ENCODE data around the gene GNAQ. TPM values are rescaled to one million over a fixed set of nuclear protein-coding genes. Genes with fewer than 3 reads are reported as not detected.
A peak's percentile ranks its signal among the peaks of the same experiment; 100 is the strongest.

Gene GNAQ
- polyA plus RNA-seq, 1 of the 3 experiments (the other 2 are of a cell fraction) = 20.9 TPM

DNA sequence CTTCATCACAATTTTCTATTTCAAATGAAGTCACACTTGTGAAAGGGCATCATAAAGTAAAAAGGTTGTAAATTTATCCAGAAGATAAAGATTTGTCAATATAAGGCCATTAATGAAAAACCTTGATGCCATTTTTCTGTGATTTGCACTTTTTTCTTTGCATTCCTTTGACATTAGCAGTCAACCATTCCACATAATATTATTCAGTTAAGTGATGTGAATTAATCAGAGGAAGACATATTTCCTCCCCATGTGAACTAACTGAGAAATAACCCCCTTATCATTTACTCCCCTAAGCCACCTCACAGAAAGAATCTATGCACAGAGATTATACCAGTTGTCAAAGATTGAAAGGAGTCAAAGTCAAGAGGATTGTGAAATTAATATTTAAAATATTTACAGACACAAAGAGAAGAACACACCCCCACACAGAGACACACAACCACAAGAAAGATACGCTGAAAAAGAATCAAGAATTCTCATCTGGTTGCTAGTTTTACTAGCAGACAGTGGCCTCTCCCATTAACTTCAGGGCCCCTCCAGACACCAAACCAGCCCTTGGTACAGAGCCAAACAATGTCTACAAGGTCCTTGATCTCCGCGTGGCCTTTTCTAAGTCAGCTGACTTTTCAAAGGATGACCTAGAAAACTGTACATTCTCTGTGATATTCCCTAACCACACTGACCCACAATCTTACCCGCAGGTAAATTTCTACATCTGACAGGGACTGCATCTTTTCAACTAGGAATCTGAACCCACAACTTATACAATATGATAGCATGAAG is 29.5 kb downstream of the GNAQ start (continued):
- TF ChIP-seq, protein P1, sequence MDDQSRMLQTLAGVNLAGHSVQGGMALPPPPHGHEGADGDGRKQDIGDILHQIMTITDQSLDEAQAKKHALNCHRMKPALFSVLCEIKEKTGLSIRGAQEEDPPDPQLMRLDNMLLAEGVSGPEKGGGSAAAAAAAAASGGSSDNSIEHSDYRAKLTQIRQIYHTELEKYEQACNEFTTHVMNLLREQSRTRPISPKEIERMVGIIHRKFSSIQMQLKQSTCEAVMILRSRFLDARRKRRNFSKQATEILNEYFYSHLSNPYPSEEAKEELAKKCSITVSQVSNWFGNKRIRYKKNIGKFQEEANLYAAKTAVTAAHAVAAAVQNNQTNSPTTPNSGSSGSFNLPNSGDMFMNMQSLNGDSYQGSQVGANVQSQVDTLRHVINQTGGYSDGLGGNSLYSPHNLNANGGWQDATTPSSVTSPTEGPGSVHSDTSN (IDR thresholded peaks at IDR 0.05) = peak; percentile 57; the same call in 1 of the 2 replicates
- TF ChIP-seq FOXJ3 (CRISPR knock-in tag; IDR thresholded peaks at IDR 0.05) (no peak), TEAD4 (IDR thresholded peaks at IDR 0.05; ENCODE audit: borderline replicate concordance, insufficient read depth) (no peak), FOSL2 (IDR thresholded peaks at IDR 0.05; ENCODE audit: borderline replicate concordance, low read depth) (peak; percentile 39; the same call in 1 of the 2 replicates), YY1 (IDR thresholded peaks at IDR 0.05; ENCODE audit: low read depth) (no peak), JUND (IDR thresholded peaks at IDR 0.05) (peak; percentile 57), TCF12 (IDR thresholded peaks at IDR 0.05) (peak; percentile 26; the same call in 1 of the 2 replicates), ELF1 (IDR thresholded peaks at IDR 0.05) (no peak), NFIC (IDR thresholded peaks at IDR 0.05; ENCODE audit: borderline replicate concordance) (0 out of 2 replicates have a peak, but pooled peaks have one; percentile 14), RCOR1 (IDR thresholded peaks at IDR 0.05; ENCODE audit: low read length) (no peak)

DNA sequence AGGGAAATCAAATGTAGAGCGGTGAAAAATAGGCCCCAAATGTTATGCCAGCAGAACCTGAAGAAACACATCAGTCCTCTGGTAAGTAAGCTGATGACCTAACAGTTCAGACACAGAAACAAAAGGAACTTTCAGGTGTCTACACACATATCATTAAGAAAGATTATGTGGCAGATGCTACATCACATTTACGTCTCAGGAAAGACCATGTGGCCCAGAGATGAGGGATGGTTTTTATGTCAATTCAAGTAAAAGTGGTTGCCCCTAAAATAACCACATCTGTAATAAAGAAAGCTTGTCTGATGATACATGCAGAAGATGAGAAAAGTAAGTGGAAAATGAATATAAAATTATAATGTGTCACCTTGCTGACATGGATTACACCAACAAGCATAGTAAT is 31.4 kb downstream of the GNAQ start:
- H4K20me1 ChIP-seq (ENCODE audit: insufficient read depth) = no peaks in the 10 kb centered on the region; the same call in 1 of the 2 replicates
- H3K9me3 ChIP-seq = no peaks in the 10 kb centered on the region
- no peaks in the 10 kb centered on the region for H3K9me2 ChIP-seq
- DNase-seq = no peak
- H3K79me2 ChIP-seq (ENCODE audit: insufficient read depth) = peaks cover 98% of the 10 kb centered on the region
- H3F3A ChIP-seq (replicated peaks; ENCODE audit: insufficient read depth) = peaks cover 34% of the 10 kb centered on the region
- no peak overlapping the region for H3K9ac ChIP-seq
- POLR2A ChIA-PET = no interaction called here
- H3K27me3 ChIP-seq (ENCODE audit: insufficient read depth) = no peaks in the 10 kb centered on the region
- no peak overlapping the region for H2AFZ ChIP-seq (ENCODE audit: low read depth)
- CTCF ChIA-PET = interaction anchor here (1.5 to 2.2 kb wide), 2 partner anchors 23 to 35 kb away, joined by 4 read pairs; no protein-coding TSS in a partner anchor
- TF ChIP-seq TCF12 (IDR thresholded peaks at IDR 0.05) = no peak
- TF ChIP-seq, protein P2, sequence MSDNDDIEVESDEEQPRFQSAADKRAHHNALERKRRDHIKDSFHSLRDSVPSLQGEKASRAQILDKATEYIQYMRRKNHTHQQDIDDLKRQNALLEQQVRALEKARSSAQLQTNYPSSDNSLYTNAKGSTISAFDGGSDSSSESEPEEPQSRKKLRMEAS (IDR thresholded peaks at IDR 0.05; ENCODE audit: low read depth) = no peak
- TF ChIP-seq TEAD4 (IDR thresholded peaks at IDR 0.05; ENCODE audit: borderline replicate concordance, insufficient read depth) = no peak
- no peak for TF ChIP-seq SMC3 (IDR thresholded peaks at IDR 0.05; ENCODE audit: low read depth, low read length)
- TF ChIP-seq MEF2A (IDR thresholded peaks at IDR 0.05; ENCODE audit: borderline replicate concordance, low read depth) = no peak
- TF ChIP-seq, protein P3, sequence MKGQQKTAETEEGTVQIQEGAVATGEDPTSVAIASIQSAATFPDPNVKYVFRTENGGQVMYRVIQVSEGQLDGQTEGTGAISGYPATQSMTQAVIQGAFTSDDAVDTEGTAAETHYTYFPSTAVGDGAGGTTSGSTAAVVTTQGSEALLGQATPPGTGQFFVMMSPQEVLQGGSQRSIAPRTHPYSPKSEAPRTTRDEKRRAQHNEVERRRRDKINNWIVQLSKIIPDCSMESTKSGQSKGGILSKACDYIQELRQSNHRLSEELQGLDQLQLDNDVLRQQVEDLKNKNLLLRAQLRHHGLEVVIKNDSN (IDR thresholded peaks at IDR 0.05; ENCODE audit: borderline replicate concordance, low read depth) = no peak
- no peak for TF ChIP-seq GATA2 (CRISPR knock-in tag; IDR thresholded peaks at IDR 0.05)
- TF ChIP-seq, protein P4, sequence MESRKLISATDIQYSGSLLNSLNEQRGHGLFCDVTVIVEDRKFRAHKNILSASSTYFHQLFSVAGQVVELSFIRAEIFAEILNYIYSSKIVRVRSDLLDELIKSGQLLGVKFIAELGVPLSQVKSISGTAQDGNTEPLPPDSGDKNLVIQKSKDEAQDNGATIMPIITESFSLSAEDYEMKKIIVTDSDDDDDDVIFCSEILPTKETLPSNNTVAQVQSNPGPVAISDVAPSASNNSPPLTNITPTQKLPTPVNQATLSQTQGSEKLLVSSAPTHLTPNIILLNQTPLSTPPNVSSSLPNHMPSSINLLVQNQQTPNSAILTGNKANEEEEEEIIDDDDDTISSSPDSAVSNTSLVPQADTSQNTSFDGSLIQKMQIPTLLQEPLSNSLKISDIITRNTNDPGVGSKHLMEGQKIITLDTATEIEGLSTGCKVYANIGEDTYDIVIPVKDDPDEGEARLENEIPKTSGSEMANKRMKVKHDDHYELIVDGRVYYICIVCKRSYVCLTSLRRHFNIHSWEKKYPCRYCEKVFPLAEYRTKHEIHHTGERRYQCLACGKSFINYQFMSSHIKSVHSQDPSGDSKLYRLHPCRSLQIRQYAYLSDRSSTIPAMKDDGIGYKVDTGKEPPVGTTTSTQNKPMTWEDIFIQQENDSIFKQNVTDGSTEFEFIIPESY (IDR thresholded peaks at IDR 0.05; ENCODE audit: borderline replicate concordance, low read depth) = no peak
- no peak for TF ChIP-seq NRF1 (IDR thresholded peaks at IDR 0.05; ENCODE audit: low read depth, low read length)
- no peak for TF ChIP-seq EZH2phosphoT487 (IDR thresholded peaks at IDR 0.05; ENCODE audit: borderline replicate concordance, low read depth)
- TF ChIP-seq, protein P1 (IDR thresholded peaks at IDR 0.05) = no peak
- no peak for TF ChIP-seq JUND (IDR thresholded peaks at IDR 0.05)
- no peak for TF ChIP-seq MXI1 (IDR thresholded peaks at IDR 0.05; ENCODE audit: low read depth, low read length)
- no peak for TF ChIP-seq RFX5 (IDR thresholded peaks at IDR 0.05; ENCODE audit: low read length)
- no peak for TF ChIP-seq RXRA (IDR thresholded peaks at IDR 0.05; ENCODE audit: borderline replicate concordance, low read depth)
- TF ChIP-seq FOXJ3 (CRISPR knock-in tag; IDR thresholded peaks at IDR 0.05) = no peak
- TF ChIP-seq POLR2AphosphoS5 (IDR thresholded peaks at IDR 0.05; ENCODE audit: low read depth, low read length) = no peak
- TF ChIP-seq, protein P5, sequence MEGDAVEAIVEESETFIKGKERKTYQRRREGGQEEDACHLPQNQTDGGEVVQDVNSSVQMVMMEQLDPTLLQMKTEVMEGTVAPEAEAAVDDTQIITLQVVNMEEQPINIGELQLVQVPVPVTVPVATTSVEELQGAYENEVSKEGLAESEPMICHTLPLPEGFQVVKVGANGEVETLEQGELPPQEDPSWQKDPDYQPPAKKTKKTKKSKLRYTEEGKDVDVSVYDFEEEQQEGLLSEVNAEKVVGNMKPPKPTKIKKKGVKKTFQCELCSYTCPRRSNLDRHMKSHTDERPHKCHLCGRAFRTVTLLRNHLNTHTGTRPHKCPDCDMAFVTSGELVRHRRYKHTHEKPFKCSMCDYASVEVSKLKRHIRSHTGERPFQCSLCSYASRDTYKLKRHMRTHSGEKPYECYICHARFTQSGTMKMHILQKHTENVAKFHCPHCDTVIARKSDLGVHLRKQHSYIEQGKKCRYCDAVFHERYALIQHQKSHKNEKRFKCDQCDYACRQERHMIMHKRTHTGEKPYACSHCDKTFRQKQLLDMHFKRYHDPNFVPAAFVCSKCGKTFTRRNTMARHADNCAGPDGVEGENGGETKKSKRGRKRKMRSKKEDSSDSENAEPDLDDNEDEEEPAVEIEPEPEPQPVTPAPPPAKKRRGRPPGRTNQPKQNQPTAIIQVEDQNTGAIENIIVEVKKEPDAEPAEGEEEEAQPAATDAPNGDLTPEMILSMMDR (IDR thresholded peaks at IDR 0.05) = no peak
- TF ChIP-seq YY1 (IDR thresholded peaks at IDR 0.05; ENCODE audit: low read depth) = no peak
- no peak overlapping the region for H3K4me2 ChIP-seq
- peaks cover 22 to 35% of the 10 kb centered on the region in 2 experiments for H3K4me1 ChIP-seq (ENCODE audit: control insufficient read depth in 1 of 2, insufficient read depth in 2 of 2, low read depth in 1 of 2, low read length in 1 of 2)
- no peaks in the 10 kb centered on the region for H3K36me3 ChIP-seq (replicated peaks in 1 of 2; ENCODE audit: control insufficient read depth in 1 of 2, insufficient read depth in 2 of 2, low read length in 1 of 2)
- 87% methylated on average over 2 of the region's 2 CpGs for WGBS (ENCODE audit: low lambda C conversion rate)
- H3K27ac ChIP-seq (ENCODE audit: low read depth in 2 of 2, low read length in 1 of 2) = peak overlapping the region in 1 of 2 experiments; percentile 72; a peak in 1 of 4 replicates
- H3K4me3 ChIP-seq (ENCODE audit: low read depth in 2 of 2, low read length in 1 of 2) = no peak overlapping the region

Measured in SK-N-SH (cell line).